ENCODE data around the gene VAV1. TPM values are rescaled to one million over a fixed set of nuclear protein-coding genes. Genes with fewer than 3 reads are reported as not detected.

VAV1 gene, protein sequence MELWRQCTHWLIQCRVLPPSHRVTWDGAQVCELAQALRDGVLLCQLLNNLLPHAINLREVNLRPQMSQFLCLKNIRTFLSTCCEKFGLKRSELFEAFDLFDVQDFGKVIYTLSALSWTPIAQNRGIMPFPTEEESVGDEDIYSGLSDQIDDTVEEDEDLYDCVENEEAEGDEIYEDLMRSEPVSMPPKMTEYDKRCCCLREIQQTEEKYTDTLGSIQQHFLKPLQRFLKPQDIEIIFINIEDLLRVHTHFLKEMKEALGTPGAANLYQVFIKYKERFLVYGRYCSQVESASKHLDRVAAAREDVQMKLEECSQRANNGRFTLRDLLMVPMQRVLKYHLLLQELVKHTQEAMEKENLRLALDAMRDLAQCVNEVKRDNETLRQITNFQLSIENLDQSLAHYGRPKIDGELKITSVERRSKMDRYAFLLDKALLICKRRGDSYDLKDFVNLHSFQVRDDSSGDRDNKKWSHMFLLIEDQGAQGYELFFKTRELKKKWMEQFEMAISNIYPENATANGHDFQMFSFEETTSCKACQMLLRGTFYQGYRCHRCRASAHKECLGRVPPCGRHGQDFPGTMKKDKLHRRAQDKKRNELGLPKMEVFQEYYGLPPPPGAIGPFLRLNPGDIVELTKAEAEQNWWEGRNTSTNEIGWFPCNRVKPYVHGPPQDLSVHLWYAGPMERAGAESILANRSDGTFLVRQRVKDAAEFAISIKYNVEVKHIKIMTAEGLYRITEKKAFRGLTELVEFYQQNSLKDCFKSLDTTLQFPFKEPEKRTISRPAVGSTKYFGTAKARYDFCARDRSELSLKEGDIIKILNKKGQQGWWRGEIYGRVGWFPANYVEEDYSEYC
- 5.6 and 6.7 TPM in 2 replicates for polyA plus RNA-seq (2011; rRNA removed)
- 4.7 and 5.4 TPM in 2 replicates for polyA plus RNA-seq (2012; cell fraction: cytosol; rRNA removed)
- 4.2 and 5.6 TPM in 2 replicates for polyA plus RNA-seq (2012; cell fraction: nucleus; rRNA removed)
- 7.5 to 9.5 TPM (median 8.5 TPM) in 3 replicates for polyA plus RNA-seq (2017; fragmentation: RNase III; extraction: RNeasy Plus Mini Kit Qiagen cat#74134 plus additional on column Dnase treatment)
- 9.2 and 10.9 TPM in 2 replicates for polyA minus RNA-seq (2011; rRNA and poly(A)+ RNA removed)

DNA sequence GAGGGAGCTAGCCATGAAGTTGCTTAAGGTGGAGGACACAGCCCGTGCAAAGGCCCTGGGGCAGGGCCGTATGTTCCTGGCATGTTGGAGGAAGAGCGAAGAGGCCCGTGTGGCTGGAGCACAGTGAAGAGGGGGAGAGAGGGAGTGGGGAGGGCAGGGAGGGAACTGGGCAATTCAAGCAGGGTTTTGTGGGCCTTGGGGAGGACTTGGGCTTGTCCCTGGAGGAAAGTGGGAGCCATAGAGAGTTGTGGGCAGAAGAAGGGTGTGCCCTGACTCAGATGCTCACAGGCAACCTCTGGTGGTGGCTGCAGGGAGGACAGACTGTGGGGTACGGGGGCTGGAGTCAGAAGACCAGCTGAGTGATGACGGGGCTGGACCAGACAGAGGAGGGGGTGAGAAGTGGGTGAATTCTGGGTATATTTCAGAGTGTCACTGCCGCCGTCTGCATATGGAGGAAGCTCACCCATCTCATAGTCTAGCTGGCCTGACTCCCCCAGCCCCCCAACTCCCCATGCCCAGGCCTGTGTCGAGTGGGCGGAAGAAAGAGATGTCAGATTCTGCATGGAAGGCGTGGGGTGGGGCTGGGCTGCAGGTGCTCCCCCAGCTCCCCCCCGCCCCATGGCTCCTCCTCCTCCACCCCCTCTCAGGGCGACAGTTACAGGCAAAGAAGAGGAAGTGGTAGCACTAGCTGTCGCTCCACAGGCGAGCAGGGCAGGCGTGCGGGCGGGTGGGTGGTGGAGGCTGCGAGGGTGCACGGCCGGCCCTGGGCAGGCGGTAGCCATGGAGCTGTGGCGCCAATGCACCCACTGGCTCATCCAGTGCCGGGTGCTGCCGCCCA, at the start of gene VAV1:
TSS of gene VAV1 (plus strand) at position 681 of the 838 bp plus-strand sequence. CDS start at position 781, 100 bp downstream.
- ATAC-seq, result no peak
- TF ChIP-seq RCOR1 (IDR thresholded peaks at IDR 0.05; ENCODE audit: low read depth, low read length) (no peak), POLR2A (IDR thresholded peaks at IDR 0.05; ENCODE audit: low read length) (no peak), KDM5A (IDR thresholded peaks at IDR 0.05) (no peak), NR3C1 (IDR thresholded peaks at IDR 0.05) (no peak), ZFP36 (IDR thresholded peaks at IDR 0.05; ENCODE audit: borderline replicate concordance, partially characterized antibody) (peak; percentile 61), MYC (IDR thresholded peaks at IDR 0.05; ENCODE audit: borderline replicate concordance, low read length) (no peak)
- Histone ChIP-seq H3K4me2 (no peak within 1 kb of the TSS), H3K4me1 (peaks cover 6% of the 10 kb centered on the region; the same call in 1 of the 3 replicates), H3K4me3 (no peak within 1 kb of the TSS), H3K9me3 (no peaks in the 10 kb centered on the region), H3K27ac (peak within 1 kb of the TSS in 1 of 2 experiments; percentile 18; a peak in 2 of 6 replicates)
- WGBS (ENCODE audit: missing lambda C conversion rate), result 91% methylated on average over 13 of the region's 25 CpGs
- no peak for FAIRE-seq
- POLR2A ChIA-PET, result no interaction called here
- DNase-seq (ENCODE audit: low read depth in 1 of 2, low spot score in 1 of 2), result no peak
- CTCF ChIA-PET, result interaction anchor here (0.6 to 4.8 kb wide), 7 partner anchors 29 to 470 kb away, joined by 3 to 20 read pairs (median 4); partner anchors contain the start of gene GPR108

- Histone ChIP-seq H3K27ac (peak overlapping the region; percentile 72 to 83), H3K4me1 (peaks cover 61% of the 10 kb centered on the region), H3K4me2 (peak overlapping the region; percentile 69), H3K4me3 (no peak overlapping the region), H3K9me3 (no peaks in the 10 kb centered on the region)
- ATAC-seq (peak in 1 of 2 experiments; percentile 35; a peak in 3 of 6 replicates), FAIRE-seq (no peak), DNase-seq (ENCODE audit: low read depth in 1 of 2, low spot score in 1 of 2) (peak; percentile 31 to 57)
- TF ChIP-seq JUN (IDR thresholded peaks at IDR 0.05) (0 out of 5 replicates have a peak, but pooled peaks of 1 of the 2 experiments have one; percentile 31), HOXB13 (CRISPR knock-in tag; IDR thresholded peaks at IDR 0.05; ENCODE audit: low read depth) (no peak), CEBPB (IDR thresholded peaks at IDR 0.05) (peak; percentile 84 to 97)
- ChIA-PET POLR2A (no interaction called here), CTCF (interaction anchor here (0.6 kb wide), 1 partner anchor 202 kb away, joined by 3 read pairs; no protein-coding TSS in a partner anchor)
- 14% methylated on average over 12 of the region's 13 CpGs for WGBS (ENCODE audit: missing lambda C conversion rate)
Measured at GRCh38 chr19:6723108-6723618, 49.3 kb upstream of the VAV1 start.

GRCh38 chr19:6723738-6724137, 48.8 kb upstream of the VAV1 start:
- ATAC-seq, result no peak
- 64% methylated on average over 4 of the region's 5 CpGs for WGBS (ENCODE audit: missing lambda C conversion rate)
- CTCF ChIA-PET, result interaction anchor here (1.6 kb wide), 1 partner anchor 139 kb away, joined by 5 read pairs; no protein-coding TSS in a partner anchor
- no peaks in the 10 kb centered on the region for H3K9me3 ChIP-seq
- H3K4me1 ChIP-seq, result peaks cover 61% of the 10 kb centered on the region
- TF ChIP-seq CBX8 (IDR thresholded peaks at IDR 0.05), result no peak
- peak overlapping the region; percentile 72 to 83 for H3K27ac ChIP-seq
- no peak overlapping the region for H3K4me3 ChIP-seq
- no peak for DNase-seq (ENCODE audit: low read depth in 1 of 2, low spot score in 1 of 2)
- POLR2A ChIA-PET, result no interaction called here
- no peak for FAIRE-seq
- H3K4me2 ChIP-seq, result peak overlapping the region; percentile 69; the same call in 2 of the 3 replicates

DNA sequence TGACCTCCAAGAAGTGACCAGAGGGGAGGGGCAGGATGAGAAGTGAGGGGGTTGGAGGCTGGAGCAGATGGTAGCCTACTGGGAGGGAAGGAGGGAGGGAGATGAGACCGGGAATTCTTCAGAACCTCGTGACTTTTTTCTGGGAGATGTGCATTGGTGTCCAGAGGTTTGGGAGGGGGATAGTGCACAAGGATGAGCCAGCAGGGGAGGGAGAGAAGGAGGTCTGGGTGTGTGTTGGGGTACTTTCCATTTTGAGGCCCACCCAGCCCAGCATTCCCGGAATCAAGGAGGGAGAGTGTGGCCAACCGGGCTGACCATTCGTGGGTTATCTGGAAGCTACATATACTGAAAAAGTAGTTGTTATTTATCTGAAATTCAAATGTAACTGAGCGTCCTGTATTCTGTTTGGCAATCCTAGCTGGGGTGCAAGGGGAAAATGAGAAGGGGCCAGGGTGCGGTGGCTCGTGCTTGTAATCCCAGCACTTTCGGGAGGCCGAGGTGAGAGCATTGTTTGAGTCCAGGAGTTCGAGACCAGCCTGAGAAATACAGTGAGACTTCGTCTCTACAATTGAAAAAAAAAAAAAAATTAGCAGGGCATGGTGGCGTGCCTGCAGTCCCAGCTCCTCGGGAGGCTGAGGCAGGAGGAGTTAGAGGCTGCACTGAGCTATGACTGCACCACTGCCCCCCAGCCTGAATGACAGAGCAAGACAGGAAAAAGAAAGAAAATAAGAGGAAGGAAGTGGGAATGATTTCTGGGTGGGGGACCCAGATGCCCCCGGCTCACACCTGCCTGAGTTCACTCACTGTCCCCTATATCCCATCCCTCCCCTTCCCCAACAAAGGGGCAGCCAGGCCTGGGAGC, 47.6 kb upstream of the VAV1 start:
- ChIA-PET POLR2A (no interaction called here), CTCF (interaction anchor here (1.3 to 1.6 kb wide), 2 partner anchors 91 to 138 kb away, joined by 4 to 5 read pairs; no protein-coding TSS in a partner anchor)
- H3K4me2 ChIP-seq, result peak overlapping the region; percentile 14; the same call in 1 of the 3 replicates
- H3K4me1 ChIP-seq, result peaks cover 60% of the 10 kb centered on the region
- H3K27ac ChIP-seq, result peak overlapping the region; percentile 52 to 83; a peak in 5 of 6 replicates
- no peak overlapping the region for H3K4me3 ChIP-seq
- WGBS (ENCODE audit: missing lambda C conversion rate), result 72% methylated on average over 15 of the region's 15 CpGs
- DNase-seq (ENCODE audit: low read depth in 1 of 2, low spot score in 1 of 2) (no peak), ATAC-seq (no peak), FAIRE-seq (no peak)
- TF ChIP-seq HDAC2 (IDR thresholded peaks at IDR 0.05) (no peak), CHD2 (IDR thresholded peaks at IDR 0.05; ENCODE audit: low read length, partially characterized antibody) (no peak), KDM5A (IDR thresholded peaks at IDR 0.05) (no peak), NPAS2 (CRISPR knock-in tag; IDR thresholded peaks at IDR 0.05; ENCODE audit: borderline replicate concordance) (no peak), FOSL2 (IDR thresholded peaks at IDR 0.05) (no peak), FOSL2 (CRISPR knock-in tag; IDR thresholded peaks at IDR 0.05) (no peak), ESRRA (IDR thresholded peaks at IDR 0.05; ENCODE audit: borderline replicate concordance, low read length) (no peak), JUN (IDR thresholded peaks at IDR 0.05) (no peak), HOXA7 (CRISPR knock-in tag; IDR thresholded peaks at IDR 0.05) (no peak), ATOH8 (CRISPR knock-in tag; IDR thresholded peaks at IDR 0.05; ENCODE audit: low read depth) (no peak), MAZ (IDR thresholded peaks at IDR 0.05; ENCODE audit: borderline replicate concordance, low read depth, low read length) (no peak)
- TF ChIP-seq, protein P1, sequence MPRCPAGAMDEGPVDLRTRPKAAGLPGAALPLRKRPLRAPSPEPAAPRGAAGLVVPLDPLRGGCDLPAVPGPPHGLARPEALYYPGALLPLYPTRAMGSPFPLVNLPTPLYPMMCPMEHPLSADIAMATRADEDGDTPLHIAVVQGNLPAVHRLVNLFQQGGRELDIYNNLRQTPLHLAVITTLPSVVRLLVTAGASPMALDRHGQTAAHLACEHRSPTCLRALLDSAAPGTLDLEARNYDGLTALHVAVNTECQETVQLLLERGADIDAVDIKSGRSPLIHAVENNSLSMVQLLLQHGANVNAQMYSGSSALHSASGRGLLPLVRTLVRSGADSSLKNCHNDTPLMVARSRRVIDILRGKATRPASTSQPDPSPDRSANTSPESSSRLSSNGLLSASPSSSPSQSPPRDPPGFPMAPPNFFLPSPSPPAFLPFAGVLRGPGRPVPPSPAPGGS (IDR thresholded peaks at IDR 0.05), result no peak
- H3K9me3 ChIP-seq, result no peaks in the 10 kb centered on the region

Data from A549 (cell line).